Esophagus muscularis mucosa (tissue), 4 donors: ENCODE results near the gene STARD7.
"Not testable (repeated sequence)": the region's sequence is repeated elsewhere in the genome, so short reads cannot be mapped to it uniquely, and the experiment has no call there.

Experiments used
- EP300 ChIP-seq: sonication (generic); formaldehyde crosslinking; IDR thresholded peaks from one replicate; pipeline ENCODE4 v1.6.1; 2017; ENCODE audit warnings: antibody characterized with exemption
- POLR2A ChIP-seq: fragments of 450-650 bp; IDR thresholded peaks from one replicate; pipeline ENCODE4 v1.6.1; 2017; ENCODE audit warnings: antibody characterized with exemption, moderate library complexity, mild to moderate bottlenecking, low read depth
- POLR2AphosphoS5 ChIP-seq, 2 donors: sonication (generic); formaldehyde crosslinking; IDR thresholded peaks; one replicate each; pipeline ENCODE4 v1.6.1; 2017; ENCODE audit warnings: antibody characterized with exemption in 2 of 2
- TF ChIP-seq, protein P1 (sequence below), 3 experiments: fragments of 200-600 bp in 2 of 3; fragments of 450-650 bp in 1 of 3; sonication (generic) in 2 of 3; IDR thresholded peaks; one replicate each; pipeline ENCODE4 v1.5.1; 2017 to 2019; ENCODE audit warnings: antibody characterized with exemption in 3 of 3, mild to moderate bottlenecking in 2 of 3, moderate library complexity in 1 of 3

GRCh38 chr2:96221106-96221505 lies 12.5 kb upstream of the STARD7 start:
- TF ChIP-seq, protein P1, sequence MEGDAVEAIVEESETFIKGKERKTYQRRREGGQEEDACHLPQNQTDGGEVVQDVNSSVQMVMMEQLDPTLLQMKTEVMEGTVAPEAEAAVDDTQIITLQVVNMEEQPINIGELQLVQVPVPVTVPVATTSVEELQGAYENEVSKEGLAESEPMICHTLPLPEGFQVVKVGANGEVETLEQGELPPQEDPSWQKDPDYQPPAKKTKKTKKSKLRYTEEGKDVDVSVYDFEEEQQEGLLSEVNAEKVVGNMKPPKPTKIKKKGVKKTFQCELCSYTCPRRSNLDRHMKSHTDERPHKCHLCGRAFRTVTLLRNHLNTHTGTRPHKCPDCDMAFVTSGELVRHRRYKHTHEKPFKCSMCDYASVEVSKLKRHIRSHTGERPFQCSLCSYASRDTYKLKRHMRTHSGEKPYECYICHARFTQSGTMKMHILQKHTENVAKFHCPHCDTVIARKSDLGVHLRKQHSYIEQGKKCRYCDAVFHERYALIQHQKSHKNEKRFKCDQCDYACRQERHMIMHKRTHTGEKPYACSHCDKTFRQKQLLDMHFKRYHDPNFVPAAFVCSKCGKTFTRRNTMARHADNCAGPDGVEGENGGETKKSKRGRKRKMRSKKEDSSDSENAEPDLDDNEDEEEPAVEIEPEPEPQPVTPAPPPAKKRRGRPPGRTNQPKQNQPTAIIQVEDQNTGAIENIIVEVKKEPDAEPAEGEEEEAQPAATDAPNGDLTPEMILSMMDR (IDR thresholded peaks at IDR 0.05): not testable (repeated sequence)
- TF ChIP-seq POLR2A; EP300; POLR2AphosphoS5 (IDR thresholded peaks at IDR 0.05): not testable (repeated sequence)
